GM21723 (cell line): ENCODE data around the gene IRAK1.

Experiments used
- ATAC-seq: cut with Tn5 transposase; IDR thresholded peaks from one replicate; pipeline ENCODE4 v1.9.1; 2021; ENCODE audit warnings: mild to moderate bottlenecking, moderate library complexity; ENCODE audit not compliant: unreplicated experiment

IRAK1 gene

DNA sequence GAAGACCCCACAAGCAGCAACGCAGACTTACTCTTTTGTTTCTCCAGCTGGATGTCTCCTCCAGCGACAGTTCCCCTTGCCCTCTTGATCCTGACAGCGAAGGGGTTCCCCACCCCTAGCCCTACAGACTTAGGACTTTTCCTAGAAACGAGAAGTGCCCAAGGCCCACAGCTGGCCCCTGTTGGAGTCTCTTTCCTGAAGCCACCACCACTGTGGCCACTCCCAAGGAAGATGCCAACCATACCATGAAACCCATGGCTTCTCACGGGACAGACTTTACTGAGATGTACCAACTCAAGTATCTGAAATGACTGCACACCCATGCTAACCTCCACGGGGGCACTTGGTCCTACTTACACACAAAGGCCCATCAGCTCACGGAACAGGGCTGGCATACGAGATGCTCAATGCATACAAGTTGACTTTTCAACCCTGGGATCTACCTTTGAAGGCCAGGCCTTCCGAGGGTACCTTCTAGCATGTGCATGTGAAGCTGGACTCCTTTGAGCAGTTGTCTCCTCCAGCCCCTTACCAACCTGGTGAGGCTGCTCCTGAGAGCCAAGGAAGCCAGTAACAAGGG is 924 bp upstream of the IRAK1 start:
- no peak for ATAC-seq

DNA sequence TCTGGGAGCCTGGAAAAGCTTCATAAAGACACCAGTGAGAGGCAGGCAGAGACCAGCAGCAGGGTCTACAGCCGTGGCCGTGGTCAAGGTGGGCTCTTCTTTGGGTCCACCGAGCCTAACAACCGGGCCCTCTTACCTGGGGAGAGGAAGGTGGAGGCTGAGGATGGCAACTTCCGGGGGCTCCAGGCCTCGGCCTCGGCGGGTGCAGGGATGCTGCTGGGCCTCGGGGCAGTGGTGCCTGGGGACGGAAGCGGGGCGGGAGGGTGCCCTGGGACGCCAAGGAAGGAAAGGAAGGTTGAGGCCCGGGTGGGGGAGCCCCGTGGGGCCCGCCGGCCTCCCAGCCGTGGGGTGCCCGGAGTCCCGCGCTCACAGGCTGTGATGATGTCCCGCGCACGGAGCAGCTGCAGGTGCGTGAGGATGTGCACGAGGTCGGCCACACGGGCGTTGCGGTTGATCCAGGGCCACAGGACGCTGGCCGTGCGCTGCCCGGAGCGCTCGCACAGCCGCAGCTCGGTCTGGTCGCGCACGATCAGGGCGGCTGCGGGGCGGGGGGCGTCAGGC is 561 bp downstream of the IRAK1 start:
- peak; percentile 17 for ATAC-seq

DNA sequence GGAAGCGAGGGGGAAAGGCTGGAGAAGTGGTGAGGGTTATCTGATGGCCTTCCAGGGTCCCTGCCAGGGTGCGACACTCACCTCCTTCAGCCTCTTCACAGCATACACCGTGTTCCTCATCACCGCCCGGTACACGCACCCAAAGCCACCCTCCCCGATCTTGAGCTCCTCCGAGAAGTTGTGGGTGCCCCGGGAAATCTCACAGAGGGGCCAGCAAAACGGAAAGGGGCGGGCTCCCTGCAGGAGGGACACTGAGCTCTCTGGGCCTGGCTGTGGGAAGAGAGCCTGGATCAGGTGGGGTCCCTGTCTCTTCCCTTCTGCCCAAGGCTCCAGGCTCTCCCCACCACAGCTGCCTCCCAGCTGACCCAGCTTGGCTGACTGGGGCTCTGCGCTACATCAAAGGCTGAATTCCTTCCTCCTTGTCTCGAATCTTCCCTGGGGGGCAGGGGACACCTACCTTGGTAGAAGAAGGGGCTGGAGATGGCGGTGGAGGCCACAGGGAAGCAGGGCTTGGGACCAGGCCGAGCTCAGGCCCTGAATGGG is 1.1 kb downstream of the IRAK1 start:
- no peak for ATAC-seq

DNA sequence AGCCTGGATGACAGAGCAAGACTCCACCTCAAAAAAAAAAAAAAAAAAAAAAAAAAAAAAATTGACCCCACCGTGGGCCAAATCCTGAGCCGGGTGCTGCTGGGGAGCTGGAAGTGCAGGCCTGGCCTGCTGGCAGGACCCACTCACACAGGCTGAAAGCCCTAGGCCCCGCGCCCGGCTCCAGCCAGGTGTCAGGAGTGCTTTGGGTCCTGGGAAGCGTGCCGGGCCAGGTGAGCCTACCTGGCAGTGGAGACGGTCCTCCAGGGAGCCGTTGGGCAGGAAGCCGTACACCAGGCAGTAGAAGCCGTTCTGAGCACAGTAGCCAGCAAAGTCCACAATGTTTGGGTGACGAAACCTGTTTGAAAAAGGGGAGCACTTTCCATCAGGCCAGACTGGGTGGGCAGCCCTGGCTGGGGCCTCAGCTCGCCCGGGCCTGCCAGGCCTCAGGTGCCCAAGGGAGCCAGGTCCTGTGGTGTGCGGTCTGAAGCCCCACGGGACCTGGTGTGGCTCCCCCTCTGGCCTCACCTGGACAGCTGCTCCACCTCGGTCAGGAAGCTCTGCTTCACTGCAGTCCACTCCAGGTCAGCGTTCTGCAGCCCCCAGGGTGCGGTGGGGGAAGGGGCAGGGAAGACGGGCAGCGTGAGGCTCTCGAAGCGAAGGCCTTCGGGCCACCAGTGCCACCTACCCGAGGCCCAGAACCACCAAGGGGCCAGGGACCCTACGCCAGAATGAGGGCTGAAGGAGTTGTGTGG is 1.8 kb downstream of the IRAK1 start:
- no peak for ATAC-seq

DNA sequence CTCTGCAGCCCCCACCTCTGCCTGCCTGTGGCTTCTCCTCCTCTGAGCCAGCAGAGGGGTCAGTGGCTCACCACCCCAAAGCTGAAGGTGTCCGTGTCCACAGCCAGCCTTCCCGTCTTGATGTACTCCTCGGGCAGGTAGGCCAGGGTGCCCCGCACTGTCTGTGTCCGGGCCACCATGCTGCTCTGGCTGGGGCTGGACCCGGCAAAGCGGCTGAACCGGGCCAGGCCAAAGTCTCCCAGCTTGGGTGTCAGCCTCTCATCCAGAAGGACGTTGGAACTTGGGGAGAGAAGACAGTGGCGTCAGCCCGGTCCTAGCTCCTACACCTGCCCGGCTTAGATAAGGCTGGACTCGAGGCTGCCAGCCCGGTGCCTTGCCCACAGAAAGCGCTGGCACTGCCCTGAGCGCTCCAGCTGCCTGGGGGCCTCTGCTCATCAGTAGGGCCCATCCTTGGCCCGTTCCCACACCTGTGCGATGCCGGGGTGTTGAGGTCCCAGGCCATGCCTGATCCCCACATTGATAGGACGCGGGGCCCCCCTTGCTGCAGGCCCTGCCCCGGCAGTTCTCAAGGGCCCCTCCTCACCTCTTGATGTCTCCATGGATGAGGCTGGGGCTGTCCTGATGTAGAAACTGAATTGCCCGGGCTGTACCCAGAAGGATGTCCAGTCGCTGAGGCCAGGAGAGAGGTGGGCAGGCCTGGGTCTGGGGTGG is 3.2 kb downstream of the IRAK1 start:
- ATAC-seq: no peak

DNA sequence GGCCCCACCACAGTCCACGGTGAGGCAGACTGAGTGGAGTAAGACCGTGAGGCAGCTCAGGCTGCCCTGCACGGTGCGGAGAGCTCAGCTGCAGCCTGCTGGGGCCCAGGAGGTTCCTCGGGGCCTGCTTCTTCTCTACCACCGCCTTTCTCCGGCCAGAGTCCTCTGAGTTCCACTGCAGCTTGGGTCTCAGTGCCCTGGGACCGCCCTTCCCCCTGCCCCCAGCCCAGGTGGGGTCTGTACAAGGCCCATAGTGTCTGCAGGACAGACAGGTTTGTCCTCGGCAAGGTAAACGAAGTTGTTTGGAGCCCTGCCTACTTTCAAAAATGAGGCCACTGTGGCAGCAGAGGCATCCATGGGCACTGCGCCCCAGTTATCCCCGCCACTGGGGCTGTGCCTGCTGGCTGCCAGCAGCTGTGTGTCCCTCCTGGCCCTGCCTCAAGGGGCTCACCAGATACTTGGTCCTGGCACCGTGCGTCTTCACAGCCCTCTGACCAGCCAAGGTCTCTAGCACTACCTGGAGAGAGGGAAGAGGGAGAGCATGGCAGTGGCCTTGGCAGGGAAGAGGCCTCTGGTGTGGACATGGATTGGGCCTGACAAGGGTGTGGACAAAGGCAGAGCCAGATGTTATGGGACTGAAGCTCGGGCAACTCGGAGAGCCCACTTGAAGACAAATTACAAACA is 4.0 kb downstream of the IRAK1 start:
- ATAC-seq: no peak

DNA sequence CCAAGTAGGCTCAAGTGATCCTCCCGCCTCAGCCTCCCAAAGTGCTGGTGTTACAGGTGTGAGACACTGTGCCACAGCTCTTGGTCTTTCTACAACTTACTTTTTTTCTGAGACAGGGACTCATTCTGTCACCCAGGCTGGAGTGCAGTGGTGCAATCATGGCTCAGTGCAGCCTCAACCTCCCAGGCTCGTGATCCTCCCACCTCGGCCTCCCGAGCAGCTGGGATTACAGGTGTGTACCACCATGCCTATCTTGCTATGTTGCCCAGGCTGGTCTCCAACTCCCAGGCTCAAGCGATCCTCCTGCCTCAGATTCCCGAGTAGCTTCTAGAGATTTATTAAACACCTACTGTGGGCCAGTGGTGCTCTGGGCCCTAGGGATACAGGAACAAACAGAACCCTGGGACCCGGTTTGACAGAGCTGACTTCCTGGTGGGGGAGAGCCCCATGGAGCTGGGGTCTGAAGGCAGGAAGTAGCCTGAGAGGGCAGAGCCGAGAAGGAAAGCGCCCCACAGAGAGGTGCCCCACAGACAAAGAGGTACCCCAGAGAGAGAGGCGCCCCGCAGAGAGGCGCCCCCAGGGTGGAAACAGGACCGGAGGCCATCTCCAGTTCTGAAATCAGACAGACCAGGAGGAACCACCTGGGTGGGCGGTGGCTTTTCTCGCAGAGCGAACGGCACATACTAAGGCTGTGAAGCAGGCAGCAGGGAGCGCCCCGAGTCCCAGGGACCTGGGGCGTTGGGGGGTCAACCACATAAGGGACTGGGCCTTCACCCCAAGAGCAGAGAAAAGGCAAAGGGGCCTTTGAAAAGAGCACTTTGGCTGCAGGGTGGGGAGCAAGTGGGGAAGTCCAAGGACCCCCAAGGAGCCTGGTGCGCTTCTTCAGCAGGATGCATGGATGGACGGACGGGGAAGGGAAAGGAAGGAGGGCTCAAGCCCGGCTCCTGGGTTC is 5.0 kb downstream of the IRAK1 start:
- no peak for ATAC-seq

DNA sequence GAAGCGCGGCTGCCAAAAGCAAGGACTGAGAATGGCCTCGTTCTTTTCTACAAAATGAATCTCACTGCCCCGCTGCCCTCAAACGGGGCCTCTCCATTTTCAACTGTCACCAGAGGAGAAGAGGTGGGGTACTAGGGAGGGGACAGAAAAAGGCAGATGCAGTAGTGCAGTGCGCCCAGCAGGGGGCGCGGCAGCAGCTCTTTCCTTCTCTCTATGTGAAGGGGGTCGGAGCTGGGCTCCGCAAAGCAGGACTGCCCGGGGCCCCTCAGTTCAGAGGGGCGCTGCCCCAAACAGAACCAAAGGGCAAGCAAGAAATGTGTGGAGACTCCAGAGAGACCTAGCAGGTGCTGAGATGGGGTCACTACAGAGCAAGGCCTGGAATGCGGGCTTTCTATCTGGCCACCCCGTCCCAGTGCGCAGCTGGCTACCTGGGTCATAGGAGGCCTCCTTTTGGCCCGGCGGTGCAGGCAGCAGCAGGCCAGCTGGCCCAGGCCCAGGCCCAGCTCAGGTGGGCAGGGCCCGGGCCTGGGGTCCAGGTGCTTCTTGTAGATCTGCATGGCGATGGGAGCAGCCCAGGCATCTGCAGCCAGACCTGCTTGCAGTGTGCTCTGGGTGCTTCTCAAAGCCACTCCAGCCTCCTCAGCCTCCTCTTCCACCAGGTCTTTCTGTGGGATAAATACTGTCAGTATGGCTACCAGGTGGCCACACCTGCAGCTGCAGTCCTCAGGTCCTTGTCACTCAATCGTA is 5.9 kb downstream of the IRAK1 start:
- peak; percentile 45 for ATAC-seq

DNA sequence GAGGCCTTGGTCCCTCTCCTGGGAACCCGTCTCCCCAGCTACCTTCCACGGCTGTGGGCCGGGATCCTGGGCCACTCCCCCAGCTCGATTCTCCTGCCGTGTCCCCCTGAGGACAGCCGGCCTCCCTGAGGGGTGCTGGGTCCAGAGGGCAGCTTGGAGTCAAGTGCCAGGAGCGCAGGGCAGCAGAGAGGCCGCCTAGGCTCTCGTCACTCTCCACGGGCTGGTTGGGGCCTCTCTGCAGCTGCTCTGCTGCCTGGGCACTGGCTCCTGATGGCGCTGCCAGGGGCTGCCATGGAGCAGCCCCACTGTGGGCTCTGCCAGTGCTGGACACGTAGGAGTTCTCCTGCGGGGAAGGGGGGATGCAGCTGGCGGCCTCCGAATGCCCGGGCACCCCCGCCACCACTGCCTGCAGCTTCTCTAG is 6.7 kb downstream of the IRAK1 start:
- ATAC-seq: no peak

DNA sequence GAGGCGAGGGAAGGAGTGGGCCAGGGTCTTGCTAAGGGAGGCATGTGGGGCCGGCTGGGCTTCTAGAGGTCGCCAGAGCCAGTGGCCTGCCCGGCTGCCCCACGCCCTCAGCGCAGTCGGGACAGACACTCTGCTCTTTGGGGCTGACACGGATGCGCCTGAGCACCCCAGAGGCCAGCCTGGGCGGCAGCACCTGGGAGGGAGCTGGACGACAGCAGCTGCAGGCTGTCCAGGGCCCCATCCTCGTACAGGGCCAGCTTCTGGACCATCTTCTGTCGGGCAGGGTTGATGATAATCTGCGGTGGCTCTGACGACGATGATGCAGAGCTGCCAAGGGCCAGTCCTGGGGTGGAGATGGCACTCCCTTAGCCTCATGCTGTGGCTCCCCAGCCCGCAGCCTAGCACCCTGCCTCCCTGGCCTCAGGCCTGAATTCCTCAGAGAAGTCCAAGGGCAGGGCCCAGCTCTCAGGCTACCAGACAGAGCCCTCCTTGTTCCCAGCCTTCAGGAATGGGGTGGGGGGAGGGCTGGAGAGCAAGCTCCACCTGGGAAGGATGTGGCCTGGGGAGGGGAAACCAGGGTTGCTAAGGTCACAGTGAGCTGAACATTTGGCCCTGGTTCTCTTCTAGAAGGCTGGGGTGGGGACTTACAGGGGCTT is 7.2 kb downstream of the IRAK1 start:
- no peak for ATAC-seq

DNA sequence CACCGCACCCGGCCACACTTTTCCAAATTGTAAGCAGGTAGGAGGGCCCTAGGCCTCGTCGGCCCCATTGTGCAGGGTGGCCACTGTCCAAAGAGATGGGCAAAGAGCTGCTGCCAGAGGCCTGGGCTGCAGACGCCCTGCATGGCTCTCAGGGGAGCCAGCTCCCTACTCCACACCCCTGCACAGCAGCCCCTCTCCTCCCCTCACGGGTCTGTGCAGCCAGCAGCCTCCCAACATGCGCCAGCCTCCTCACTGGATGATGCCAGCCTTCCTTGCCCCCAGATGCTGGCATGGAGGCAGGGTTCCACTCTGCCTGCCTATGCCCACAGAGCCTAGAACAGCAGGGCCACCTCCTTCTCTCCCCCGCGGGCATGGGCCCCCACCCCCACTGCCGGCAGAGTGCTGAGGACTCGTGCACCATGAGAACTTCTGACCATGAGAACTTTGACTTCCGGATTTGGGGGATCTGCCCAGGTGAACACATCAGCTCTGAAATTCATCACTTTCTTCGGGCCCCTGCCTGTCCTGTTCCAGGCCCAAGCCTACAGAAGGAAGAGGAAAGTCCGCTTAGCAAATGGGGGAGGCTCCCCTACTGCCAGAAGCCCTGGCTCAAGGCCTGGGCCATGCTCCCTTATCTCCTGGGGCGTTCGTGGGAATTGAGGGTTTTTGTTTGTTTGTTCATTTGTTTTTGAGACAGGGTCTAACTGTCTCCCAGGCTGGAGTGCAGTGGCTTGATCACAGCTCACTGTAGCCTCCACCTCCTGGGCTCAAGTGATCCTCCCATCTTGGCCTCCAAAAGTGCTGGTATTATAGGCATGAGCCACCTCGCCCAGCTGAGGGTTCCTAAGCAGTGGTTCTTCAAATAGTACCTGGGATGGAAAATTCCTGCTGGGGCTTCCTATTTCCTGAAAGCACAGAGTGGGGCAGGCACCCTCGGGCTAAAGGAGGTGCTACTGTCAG is 8.0 kb downstream of the IRAK1 start:
- ATAC-seq: no peak

DNA sequence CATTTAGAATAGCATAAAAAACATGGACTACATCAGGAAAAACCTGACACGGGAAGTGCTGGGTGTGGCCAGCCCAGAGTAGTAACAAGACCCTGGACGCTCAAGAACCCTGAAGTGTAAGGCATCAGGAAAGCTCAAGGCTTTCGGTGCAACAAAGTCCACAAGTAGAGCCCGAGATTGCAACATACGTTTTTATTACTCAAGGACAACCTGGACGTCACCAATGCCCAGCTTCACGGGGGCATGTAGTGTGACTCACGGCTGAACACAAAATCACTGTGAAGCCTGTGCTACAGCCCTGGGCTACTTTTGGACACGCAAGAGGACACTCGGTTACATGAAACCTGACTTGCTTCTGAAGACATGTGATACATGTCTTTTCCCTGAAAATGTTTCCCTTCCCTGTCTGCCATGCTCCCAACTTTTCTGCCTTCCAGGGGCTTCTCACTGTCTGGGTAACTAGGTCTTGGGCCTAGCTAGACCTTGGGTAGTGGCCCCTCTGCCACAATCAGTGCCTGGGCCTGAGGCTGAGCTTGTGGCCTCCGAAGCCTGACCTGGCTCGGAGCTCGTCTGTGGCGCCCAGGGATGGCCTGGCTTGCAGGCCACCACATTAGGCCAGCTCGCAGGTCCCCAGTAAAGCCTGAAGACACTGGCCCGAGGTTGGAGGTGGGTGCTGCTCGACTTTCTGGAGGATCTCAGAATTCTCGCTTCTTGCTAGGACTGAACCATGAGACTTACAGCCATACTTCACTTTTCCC is 9.2 kb downstream of the IRAK1 start:
- ATAC-seq: no peak

DNA sequence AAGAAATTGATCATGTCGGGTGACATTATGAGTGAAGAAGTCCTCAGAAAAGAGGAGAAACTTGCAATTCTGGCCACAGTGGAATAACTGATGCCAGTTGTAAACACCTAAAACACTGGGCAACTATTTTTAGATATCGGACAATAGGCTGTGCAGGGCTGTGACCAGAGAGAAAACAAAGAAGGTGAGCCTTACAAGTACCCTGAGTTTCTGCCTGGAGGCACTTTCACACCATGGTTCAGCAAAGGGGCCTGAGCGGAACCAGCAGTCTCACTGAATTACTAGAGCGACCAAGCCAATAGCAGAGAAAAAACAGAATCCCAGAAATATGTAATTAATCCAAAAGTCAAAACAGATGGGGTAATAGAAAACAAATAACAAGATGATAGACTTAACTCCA is 11.2 kb downstream of the IRAK1 start:
- ATAC-seq: no peak

DNA sequence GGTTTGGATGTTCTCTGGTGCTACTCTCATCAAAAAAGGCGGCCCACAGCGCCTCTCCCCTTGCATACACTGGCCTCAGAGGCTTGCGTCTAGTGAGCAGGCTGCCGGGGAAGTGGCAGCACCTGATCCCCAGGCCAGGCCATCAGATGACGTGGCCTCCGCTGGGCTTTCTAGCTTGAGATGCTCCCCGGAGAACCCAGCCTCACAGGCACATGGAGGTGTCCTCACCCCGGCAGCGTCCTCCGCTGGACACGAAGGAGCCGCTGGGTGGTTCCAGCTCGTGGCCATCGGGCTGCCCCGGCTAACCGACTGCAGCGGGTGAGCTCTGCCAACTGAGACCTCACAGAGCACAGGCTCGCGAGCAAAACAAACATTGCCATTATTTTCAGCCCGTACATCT is 12.8 kb downstream of the IRAK1 start:
- no peak for ATAC-seq

DNA sequence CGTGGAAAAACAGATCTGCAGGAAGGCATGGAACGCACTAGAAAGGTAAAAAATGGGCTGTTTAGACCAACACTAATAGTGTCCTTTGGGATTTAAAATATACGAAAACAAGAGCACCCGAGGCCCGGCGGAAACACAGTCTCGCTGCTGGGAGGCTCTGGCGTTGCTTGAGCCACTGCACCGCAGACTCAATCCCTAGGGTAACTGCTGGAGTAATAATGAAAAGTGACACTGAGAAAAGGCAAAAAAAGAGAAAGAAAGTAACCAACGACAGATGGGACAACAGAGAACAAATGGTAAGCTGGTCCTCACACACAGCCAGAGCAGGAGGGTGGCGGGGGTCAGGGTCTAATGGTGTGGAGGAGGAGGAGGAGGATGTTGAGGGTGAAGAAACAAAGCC is 15.4 kb downstream of the IRAK1 start:
- no peak for ATAC-seq

DNA sequence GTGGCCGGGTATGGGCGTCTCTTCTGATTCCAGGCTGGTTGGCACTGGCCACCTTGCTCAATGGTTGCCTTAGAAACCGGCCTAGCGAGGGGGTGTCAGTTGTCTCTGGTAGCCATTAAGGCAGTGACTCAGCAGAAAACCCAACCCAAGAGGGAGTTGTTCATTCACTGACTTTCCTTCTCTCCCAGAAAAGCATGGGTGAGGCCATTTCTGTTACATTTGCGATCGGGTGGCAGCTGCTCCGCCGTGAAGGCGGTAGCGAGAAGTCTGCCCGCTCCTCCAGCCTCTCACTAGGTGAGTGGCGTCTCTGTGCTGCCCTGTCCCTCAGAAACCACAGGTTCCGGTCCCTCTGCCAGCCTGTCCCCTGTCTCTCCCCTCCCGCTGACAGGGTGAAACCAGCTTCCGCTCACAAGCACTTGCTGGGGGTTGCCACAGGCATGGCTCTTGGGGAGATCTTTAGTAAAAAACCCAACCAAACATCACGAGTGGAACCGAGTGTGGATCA is 17.4 kb downstream of the IRAK1 start:
- no peak for ATAC-seq

DNA sequence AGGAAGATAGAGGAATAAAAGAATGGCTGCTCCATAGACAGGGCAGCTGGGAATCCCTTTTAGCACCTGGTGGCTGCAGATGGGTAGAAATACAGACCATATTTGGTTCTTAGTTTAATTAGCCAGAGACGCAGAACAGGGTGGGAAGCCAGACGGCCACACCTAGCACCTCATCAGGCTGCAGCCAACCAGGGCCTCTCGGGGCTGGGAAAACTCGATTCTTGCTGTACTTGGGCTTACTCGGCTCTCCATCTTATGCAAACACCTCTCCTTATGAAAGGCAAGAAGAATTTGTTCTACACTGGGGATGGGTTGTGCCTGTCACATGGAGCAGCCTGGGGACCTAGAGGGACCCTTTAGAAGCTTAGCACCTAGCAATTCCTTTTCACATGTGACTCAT is 19.7 kb downstream of the IRAK1 start:
- no peak for ATAC-seq
